ENCODE results near the gene HPS1.

Gene HPS1

DNA sequence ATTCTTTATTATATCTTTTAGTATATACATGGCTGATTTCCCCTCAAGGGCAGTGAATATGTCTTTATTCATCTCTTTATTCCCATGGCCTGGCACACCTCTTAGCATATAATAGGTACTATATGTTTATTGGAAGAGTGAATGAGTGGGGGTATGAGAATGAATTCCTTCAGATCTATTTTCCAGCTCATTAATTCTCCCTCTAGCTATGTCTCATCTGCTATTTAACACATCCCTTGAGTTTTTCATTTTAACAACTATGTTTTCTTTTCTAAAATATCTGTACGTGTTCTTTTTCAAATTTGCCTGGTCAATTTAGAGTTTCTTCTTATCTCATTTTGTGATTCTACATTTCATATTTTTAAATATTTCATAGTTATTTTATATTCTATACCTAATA is 14.4 kb downstream of the HPS1 start:
- DNase-seq (ENCODE audit: low spot score), result no peak

DNA sequence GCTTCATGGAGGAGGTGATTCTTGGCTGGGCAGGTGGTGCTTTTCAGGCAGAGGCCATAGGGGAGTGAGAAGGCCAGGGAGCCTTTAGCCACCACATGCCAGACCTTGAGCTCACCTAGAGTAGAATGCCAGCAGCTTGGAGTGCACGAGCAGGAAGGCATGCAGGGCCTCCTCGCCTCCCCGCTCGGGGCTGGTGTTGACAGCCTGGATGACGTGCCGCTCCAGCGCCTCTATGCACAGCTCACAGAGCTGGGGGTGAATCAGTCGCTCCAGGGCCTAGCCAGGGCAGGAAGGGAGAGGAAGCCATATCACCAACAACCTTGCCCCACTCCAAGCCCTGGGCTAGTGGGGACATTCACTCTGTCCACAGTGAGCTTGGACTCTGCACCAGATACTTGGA is 15.7 kb downstream of the HPS1 start:
- DNase-seq (ENCODE audit: low spot score), result no peak

DNA sequence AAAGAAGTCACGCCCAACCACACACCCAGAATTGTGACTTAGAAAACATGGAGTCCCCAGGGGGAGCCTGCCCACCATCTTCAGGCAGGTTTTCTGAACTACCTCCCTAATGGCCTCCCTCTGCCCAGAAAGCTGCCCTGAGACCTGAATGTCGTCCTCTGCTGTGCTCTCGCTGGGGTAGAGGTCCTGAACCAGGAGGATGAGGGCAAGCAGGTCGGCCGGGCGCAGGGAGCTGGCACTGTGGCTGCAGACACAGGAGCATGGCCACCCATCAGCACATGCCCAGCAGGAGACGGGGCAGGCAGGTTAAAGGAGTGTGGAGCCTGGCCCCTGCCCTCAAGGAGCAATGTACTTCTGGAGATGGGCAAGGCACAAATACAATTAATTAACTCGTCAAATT is 16.3 kb downstream of the HPS1 start:
- DNase-seq (ENCODE audit: low spot score), result no peak

DNA sequence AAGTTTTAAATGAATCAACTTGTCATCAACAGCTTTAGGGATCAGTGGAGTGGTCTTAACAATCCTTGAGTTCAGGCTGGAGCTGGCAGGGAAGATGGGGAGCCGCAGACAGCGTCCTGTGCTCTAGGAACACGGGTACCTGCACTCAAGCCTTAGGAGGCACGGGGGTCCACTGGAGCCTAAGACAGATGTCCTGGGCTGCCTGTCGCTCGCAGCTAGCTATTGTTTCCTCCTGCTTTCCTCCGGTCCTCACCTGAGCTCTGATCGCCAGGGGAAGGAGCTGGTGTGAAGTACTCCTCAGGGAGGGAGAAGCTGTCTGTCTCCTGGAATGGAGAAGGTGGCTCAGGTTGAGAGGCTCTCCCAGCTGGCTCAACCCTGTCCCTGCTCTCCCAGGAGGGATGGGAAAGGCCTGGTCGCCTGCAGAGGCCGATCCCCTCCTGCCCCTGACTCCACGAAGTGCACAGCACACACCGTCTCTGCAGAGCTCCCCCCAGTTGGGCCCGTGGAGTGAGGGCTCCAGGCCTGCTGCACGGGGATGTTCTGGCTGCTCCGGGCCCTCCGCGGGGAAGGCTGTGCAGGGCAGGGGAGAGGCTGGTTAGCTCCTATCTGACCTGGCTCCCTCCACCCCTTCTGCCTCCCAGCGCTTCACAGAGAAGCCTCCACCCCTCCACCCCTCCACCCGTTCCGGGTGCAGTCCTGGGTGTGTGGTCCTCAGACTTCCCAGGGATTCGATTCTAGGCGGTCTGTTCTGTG is 17.2 kb downstream of the HPS1 start:
- DNase-seq (ENCODE audit: low spot score), result no peak

DNA sequence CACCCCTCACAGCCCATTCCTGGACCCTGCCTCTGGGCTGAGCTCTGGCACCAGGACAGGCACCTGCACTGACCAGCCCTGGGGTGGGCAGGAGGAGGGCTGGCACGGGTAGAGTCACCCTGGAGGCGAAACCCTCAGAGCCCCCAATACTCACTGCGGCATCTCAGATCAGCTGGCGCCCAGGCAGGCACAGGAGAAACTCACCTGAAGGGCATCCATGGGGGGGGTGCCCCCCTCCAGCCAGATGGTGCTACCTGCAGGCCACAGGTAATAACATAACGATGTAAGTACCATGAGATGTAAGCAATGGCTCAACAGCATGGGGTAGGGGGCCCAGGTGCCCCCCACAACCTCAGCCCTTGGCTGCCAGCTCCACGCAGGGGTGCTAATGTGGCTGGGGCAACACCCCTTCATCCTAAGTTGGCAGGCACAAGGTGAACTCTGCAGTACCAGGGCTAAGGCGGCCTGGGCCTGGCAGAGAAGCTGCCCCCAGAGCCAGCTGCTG is 19.7 kb downstream of the HPS1 start:
- no peak for DNase-seq (ENCODE audit: low spot score)

DNA sequence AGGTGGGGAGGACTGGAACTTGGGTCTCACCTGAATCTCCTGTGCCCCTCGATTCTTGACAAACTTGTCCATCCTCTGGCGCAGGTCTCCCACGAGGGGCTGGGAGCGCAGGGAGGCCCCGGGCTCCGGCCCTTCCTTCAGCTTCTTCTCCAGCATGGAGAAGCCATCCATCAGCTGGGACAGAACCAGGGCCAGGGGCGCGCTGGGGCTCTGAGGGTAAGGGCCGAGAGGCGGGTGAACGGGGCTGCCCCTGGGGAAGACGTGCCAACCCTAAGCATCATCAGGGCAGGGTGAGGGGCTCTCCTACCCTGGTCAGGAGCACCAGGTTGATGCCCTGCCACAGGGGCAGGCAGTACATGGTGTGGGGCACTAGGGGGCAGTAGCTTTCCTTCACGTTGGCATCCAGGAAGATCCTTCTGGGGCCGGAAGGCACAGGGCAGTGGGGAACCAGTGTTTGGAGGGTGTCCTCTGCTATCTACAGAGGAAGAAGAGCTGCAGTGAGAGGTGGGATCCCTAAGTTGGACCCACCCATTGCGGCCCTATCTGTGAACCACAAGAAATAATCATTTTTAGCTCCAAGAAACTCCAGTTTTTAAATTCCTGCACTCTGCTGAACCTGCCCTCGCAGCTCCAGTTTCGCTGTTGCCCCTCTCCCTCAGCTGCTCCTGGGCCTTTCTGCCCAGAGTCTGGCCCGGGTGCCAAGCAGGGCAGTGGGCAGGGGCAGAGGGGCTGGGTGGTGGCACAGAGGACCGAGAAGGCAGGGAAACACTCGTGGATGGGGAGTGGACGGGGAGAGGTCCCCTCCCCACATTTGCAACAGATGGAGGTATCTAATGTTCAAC is 21.0 kb downstream of the HPS1 start:
- DNase-seq (ENCODE audit: low spot score), result peak; percentile 40

DNA sequence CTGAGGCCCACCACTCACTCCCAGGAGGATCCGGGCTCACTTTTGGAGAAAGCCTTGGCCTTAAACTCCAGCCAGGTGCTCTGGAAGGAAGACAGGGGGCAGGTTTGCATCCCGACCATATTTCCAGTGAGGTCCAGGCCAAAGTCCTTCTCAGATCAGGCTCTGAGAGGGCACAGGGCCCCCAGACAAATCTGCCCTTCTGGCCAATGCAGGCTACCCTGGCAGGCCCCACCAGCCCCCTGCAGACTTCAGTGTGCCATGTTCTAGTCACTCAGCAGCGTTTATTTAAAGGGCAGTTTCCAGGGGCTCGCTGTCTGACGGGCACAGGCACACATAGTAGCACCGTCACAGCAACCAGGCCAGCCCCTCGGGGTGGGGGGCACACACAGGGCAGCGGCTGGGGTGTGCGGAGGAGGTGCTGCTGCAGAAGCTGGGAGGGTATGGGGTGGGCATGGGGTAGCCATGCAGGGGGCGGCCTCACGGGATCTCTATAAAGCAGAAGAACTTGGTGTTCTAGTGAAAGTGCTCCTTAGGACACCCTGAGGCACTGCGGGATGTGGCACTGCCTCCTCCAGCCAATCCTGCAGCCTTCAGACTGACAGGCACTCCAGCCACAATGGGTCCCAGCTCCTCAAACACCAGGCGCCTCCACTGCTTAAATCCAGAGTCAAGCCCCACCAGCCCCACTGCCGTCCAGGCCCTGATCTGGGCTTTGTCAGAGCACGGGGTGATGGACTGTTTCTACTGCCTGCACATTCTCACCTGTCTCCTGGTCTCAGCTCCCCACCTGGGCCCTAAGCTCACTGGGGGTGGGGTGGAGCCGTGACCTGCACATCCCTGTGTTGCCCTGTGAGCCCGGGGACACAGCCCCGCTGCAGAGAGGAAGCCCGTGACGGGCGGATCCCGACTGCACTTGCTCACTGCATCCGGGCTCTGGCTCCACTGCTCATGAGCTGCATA is 22.2 kb downstream of the HPS1 start:
- no peak for DNase-seq (ENCODE audit: low spot score)

DNA sequence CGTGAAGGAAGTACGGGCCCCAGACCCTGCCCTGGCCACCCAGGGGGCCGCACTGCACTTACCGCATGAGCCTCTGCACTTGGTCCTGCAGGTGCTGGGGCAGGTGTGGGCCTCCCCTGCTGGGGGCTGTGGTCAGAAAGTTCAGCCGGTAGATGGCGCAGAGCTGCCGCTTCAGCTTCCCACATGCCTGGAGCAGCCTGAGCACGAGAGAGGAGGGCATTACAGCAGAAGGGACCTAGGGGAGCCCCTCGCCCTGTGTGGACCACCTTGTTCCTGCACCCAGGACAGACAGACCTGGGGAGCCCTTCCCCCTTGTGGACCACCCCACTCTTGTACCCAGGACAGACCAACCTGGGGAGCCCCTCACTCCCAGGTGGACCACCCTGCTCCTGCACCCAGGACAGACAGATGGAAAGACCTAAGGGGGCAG is 23.0 kb downstream of the HPS1 start:
- no peak for DNase-seq (ENCODE audit: low spot score)

DNA sequence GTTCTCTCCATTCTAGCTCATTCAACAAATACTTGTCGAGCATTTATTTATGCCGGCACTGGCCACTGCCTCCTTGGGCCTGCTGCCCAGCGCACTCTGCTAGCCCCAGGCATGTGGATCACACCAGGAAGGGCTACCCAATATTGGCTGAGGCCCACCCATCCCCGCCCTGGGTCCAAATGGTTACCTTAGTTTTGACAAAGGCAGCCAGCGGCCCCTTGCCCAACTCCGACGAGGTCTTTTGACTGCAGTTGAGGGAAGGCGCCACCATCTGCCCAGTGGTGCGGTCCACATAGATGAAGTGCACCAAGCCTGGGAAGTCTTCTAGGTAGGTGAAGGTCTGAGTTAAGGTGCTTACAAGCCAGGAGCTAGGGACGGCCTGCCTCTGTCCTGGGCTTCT is 24.6 kb downstream of the HPS1 start:
- no peak for DNase-seq (ENCODE audit: low spot score)

DNA sequence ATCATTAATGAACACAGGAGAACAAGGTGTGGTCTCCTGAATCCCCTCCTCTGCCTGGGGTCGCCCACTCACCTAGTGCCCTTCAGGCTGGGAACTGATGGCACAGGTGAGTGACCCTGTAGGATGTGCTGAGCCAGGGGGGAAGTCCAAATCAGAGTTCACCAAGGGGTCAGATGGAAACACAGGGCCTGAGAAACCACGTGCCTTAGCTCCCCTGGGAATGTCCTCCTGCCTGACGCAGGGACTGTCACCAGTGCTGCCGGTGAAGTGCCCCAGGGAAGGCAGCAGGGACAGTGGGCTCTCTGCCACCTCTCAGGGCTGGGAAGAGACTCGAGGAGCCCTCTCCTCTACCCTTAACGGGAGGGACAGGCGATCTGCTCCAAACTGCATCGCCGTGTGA is 25.9 kb downstream of the HPS1 start:
- no peak for DNase-seq (ENCODE audit: low spot score)

DNA sequence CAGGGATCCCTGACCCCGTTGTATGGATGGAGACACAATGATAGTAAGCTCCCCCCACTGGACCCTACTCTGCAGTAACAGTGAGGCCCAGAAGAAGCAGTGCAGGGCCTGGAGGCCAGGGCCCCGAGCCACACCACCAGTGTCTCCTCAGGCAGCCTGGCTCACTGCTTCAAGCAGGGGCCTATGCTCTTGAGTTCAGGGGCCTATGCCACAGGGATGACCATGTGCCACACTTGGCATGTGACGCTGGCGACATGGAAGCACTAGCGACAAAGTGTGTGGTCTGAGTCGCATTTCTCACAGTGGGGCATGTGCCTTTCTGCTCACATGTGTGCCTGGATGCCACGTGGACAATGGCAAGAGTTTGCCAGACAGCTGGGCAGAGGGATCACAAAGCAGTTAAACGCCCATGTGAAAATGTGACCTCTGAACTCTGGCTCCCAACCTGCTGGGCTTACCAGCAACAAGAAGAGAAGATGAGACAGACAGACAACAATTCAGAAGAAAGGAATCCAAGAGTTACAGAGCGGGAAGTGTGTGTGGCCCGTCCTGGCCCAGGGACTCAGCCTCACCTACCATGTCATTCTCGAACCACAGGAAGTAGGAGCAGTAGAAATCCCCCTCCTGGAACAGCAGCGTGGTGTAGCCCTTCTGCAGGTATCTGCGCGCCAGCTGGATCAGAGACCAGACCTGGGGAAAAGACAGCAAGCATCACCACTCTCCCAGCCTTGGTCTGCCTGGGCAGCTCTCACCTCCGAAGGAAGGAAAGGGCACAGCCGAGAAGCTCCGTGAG is 27.1 kb downstream of the HPS1 start:
- no peak for DNase-seq (ENCODE audit: low spot score)

DNA sequence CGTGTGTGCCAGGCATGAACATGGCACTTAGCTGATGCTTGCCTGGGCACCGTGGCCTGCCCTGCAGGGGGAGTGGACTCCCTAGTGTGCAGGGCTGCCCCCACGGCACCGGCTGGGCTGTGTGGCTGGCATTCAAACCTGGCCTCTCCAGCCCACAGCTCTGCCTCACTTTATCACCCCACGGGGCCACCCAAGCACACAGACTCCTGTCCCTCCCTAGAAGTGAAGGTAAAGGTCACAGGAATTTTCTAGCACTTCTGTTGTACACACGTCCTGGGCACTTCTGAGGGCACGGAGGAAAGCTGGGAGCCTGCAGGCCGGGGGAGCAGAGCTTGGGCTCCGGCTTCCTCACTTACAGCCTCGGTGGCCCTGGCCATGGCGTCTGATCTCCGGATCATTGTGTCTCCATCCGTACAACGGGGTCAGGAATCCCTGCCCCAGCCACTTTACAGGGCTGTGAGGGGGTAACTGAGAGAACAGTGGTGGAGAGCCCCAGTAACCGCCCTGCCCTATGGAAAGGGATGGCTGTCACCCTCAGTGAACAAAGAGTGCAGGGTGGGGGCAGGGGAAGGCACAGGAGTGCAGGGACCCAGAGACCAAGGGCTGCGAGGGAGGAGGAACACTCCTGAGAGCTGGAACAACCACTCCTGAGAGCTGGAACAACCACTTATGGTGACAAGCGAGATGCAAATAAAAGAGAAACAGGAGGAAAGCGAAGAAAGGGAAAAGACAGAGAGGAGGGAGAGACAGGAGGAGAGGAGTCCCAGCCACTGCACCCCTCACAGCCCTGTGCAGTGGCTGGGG is 27.9 kb downstream of the HPS1 start:
- DNase-seq (ENCODE audit: low spot score), result no peak

DNA sequence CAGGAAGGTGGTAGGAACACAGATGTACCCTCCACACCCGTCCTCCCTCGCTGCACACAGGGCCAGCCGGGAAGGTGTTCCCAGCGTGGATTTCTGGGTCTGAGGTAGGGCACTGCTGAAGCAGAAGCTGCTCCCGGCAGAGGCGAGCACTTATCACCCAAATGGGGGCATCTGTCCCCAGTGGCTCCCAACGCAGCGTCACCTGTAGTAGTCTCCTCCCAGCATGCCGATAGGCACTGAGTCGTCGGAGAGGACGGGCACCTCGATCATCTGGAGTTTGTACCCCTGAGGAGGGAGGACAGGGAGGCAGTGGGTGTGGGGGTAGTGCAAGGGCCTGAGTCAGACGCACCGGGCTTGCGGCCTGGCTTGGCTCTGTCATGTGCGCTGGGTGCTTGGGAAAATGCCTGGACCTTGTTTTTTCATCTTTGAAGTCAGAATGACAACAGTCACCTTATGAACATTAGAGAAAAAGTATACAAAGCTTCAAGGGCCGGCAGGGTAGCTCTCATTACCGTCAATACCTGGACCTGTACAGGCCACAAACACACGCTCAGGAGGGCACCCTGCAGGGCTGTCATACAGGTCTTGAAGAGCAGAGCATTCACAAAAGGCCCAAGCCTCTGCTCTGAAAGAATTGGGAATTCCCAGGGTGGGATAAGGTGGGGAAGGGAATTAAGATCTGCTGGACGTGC is 28.6 kb downstream of the HPS1 start:
- no peak for DNase-seq (ENCODE audit: low spot score)

DNA sequence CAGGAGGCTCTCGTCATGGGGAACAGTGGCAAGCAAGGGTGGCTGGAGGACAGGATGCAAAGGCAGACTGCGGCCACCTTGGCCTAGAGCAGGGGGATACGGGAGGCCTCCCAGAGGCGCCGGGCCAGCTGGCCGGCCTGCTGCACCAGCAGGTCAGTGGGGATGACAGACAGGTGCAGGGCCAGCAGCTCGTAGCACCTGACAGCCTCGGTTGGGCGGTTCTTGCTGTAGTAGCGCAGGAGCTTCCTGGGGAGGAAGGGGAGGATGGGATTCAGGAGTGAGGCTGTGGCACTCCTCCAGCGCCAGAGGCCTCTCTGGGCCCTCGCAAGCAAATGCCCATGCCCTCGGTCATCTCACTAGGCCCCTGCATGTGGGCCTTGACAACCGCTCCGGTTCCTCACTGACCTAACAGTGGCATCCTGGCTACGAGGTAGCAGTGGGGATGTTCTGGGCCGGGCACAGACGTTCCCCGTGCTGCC is 29.2 kb downstream of the HPS1 start:
- DNase-seq (ENCODE audit: low spot score), result no peak

DNA sequence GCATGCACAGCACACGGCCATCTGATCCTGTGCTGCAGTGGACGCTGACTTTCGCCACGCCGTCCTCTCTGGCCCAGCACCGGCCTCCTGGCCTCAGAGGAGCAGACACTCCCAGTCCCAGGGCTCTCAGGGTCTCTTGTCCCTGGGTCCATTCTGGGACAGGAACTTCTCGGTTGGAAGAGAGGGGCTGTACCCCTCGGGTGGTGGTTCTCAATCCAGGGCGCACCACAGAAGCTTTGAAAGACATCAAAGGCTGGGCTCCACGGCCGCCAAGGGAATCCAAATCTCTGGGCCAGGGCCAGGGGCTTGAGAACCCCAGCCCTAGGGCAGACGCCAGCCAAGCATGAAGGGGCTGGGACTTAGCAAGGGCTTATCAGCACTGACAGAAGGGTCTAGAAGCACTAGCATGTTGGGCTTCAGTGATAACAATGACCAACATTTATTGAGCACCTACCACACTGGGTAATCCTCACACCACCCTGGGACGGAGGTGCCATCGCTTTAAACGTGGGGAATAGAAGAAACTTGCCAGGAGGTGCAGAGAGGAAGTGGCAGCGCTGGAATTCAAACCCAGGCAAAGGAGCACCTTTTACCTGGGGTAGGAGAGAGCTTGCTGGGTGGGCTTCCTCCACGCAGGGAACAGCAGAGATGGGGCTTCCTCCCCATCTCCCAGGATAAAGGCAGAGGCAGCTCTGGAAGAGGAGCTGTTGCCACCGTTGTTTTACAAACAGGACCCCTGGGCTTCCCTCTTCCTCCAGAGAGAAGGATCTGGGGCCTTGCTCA is 29.9 kb downstream of the HPS1 start:
- no peak for DNase-seq (ENCODE audit: low spot score)

DNA sequence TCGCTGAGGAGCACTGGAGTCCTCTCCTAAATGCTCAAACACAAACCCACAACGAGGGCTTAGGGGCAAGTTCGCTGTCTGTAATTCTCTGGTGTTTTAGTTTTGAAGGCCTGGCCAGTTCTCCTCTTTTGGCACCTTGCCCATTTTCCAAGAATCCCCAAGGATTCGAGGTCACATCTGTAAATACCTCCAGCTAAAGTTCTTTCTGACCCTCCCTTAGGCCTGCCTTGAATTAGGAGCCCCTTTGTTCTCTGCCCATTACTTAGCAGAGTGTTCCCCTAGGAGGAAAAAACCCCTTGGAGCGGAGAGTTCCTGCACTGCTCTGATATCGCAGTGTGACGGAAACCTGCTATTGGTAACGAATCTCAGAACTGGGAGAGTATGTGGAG is 31.0 kb downstream of the HPS1 start:
- peak; percentile 30 for DNase-seq (ENCODE audit: low spot score)

DNA sequence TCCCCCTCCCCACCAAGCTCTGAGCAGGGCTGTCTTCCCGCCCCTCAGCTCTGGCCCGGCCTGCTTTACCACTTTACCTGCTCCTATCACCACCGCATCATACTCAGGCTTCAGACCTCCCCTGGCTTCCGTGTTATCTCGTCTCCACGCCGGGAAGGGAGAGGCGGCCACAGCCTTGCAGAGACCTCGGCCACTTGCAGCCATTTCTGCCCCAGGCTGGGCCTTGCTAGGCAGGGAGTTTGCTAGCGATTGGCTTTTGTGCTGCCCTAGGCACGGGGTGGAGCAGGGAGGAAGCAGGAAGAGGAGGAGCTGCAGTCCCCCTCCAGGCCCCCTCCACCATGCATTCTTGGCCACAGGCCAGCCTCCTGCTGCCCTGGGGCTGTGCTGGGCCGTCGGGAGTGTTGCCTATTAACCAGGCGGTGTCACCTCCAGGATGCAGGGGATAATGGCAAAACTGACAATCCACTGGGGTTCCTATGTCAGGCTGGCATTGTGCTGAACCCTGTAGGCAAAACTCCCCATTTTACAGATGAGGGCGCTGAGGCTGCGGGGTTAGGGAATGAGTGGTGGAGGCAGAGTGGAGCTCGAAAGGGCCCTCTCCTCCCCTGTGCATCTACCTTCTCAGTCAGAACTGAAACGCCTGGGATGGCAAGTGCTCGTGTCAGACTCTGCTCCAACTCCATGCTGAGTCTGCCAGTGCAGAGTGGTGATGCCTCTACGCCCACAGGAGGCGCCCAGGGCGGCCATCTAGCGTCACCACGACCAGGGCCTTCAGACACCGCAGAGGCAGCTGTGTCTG is 31.6 kb downstream of the HPS1 start, which contains the start of gene PYROXD2:
Gene PYROXD2 (minus strand): TSS at position 251 of the 799 bp plus-strand sequence. CDS start 47 bp downstream, at position 204.
- DNase-seq (ENCODE audit: low spot score), result peak; percentile 91

DNA sequence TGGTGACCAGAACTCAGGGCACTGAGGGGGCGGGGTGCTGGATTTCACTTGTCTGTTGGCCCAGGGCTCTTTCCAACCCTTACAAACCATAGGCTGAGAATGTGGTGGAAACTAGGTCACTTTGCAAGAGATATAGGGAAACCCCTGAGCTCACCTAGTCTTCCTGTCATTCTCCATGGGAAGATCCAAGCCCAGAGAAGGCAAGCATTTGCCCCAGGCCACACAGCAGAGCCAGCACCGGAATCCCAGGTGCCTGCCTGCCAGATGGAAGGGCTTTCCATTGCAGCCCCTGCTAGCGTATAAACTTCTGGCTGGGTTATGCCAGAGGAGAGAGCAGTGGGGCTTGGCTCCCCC is 32.2 kb downstream of the HPS1 start:
- no peak for DNase-seq (ENCODE audit: low spot score)
